A549 treated with GW870086 at 1 μM for 4 hours (cell line): ENCODE results near the gene HOXC10. TPM values are rescaled to one million over a fixed set of nuclear protein-coding genes. Genes with fewer than 3 reads are reported as not detected.

Experiments used
- total RNA-seq: library from RNA; stranded (reverse); fragments of 200-300 nt; extraction: Qiagen RNA extraction; gene quantifications from 5 replicates; pipeline ENCODE4 v1.2.3, GENCODE V29; 2022; ENCODE audit warnings: low read depth

HOXC10 gene
- total RNA-seq = 2.1 to 4.3 TPM (median 2.5 TPM) in 5 replicates

DNA sequence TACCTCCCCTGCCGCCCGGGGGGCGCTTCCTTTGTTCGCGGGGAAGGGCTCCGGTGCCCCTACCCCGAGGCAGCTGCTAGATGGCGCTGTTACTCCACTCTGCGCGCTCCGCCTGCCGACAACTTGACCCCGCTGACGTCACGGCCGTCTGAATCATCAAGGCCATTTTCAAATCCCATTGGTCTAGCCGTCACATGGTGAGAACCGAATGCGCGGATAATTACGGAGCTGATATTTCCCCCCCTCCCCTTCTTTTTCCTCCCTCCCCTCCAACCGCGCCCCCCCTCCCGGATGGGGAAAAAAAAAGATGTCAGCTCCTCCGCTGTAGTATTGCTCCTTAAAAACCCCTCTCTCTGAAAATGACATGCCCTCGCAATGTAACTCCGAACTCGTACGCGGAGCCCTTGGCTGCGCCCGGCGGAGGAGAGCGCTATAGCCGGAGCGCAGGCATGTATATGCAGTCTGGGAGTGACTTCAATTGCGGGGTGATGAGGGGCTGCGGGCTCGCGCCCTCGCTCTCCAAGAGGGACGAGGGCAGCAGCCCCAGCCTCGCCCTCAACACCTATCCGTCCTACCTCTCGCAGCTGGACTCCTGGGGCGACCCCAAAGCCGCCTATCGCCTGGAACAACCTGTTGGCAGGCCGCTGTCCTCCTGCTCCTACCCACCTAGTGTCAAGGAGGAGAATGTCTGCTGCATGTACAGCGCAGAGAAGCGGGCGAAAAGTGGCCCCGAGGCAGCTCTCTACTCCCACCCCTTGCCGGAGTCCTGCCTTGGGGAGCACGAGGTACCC lies at the start of gene HOXC10:
Gene HOXC10 (plus strand): TSS at position 246 of the 791 bp plus-strand sequence. CDS start 114 bp downstream, at position 360.

DNA sequence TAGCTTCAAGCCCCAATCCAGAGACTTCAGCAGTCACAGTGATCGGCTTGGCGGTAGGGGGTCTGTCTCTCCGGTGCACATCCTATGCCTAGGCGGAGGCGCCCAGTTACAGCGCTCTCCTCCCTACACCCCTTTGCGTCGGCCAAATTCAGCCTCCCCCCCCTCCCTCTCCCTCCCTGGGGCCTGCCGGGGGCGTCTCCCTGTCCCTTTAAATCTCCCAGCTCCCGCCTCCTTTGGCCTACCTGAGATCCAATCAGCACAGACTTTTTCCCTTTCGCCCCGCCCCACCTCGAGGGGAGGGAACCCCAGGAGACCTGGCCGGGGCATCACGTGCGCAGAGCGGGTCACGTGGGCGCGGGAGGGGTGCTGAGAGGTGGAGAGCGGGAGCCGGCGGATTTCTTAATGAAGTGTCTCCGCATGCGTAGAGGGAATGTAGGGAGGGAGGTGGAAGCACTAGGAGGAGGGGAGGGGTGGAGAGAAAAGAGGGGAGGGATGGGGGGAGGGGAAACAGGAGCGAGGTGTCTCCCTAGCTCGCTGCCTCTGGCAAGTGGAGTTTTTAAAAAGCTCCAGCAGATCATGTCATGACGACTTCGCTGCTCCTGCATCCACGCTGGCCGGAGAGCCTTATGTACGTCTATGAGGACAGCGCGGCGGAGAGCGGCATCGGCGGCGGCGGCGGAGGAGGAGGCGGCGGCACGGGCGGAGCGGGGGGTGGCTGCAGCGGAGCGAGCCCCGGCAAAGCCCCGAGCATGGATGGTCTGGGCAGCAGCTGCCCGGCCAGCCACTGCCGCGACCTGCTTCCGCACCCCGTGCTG lies 46.4 kb upstream of the HOXC10 start, which contains the start of gene HOXC13:
Gene HOXC13 (plus strand): TSS at position 506 of the 815 bp plus-strand sequence. CDS start 76 bp downstream, at position 582.

GRCh38 chr12:53954694-53955035 lies 30.3 kb upstream of the HOXC10 start, which contains the start of gene HOXC12:
HOXC12 (plus strand) TSS chr12:53954903; CDS start chr12:53954930, 27 bp downstream.

DNA sequence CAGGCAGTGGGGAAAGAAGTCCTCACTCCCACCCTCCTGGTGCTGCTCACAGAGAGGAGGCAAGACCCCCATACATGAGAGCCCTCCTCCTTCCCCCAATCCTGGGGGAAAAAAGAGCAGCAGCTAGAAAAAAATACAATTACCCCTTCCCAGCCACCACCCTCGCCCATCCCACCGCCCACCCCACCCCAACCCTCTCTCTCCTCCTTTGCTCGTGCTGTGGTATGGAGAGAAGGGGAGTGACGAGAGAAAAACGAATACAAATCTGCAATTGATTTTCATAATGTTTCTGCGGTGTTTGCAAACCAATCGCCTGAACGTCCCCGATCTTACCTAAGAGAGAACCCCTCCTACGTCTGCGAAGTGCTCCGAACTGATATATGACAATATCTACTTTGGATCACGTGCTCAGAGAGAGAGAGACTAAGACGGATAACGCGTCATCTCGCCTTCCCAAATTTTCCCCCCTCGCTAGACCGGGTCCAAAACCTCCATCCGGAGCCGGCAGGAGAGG lies 12.2 kb upstream of the HOXC10 start, which contains the start of gene HOXC11:
Gene HOXC11 (plus strand): TSS at position 405 of the 514 bp plus-strand sequence. CDS start 116 bp downstream, outside the sequence.

GRCh38 chr12:53974084-53975063 lies 10.6 kb upstream of the HOXC10 start, which contains the start of gene HOTAIR:
HOTAIR (minus strand) TSS chr12:53974954.

DNA sequence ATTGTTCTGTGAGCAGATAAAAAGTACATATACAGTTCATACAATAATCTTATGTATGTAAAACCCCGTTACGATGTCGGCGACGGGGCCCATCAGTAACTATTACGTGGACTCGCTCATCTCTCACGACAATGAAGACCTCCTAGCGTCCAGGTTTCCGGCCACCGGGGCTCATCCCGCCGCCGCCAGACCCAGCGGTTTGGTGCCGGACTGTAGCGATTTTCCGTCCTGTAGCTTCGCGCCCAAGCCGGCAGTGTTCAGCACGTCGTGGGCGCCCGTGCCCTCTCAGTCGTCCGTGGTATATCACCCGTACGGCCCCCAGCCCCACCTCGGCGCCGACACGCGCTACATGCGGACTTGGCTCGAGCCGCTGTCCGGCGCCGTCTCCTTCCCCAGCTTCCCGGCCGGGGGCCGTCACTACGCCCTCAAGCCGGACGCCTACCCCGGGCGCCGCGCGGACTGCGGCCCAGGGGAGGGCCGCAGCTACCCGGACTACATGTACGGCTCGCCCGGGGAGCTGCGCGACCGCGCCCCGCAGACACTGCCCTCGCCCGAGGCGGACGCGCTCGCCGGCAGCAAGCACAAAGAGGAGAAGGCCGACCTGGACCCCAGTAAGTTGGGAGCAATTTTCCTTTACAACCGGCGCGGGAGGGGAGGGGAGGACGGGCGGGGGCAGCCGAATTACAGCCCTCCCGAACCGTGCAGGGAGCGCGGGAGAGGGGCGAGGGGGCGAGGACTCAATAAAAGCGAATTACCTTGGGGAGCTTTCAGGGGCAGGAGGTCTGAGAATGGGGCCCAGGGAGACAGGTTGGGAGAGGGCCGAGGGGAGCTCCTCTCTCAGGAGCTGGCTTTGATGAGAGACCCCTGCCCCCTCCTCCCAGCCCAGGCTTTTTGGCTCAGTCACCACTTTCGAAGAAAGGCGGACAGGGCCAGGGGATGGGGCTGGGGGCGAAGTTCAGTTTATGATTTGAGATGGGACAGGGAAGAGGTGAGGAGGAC lies 15.5 kb downstream of the HOXC10 start, which contains the start of gene HOXC9:
Gene HOXC9 (plus strand): TSS at position 46 of the 999 bp plus-strand sequence. CDS start 28 bp downstream, at position 74.

GRCh38 chr12:54028314-54029201 lies 43.6 kb downstream of the HOXC10 start, which contains the start of gene HOXC6:
HOXC6 (plus strand) TSS chr12:54028440; CDS start chr12:54028522, 82 bp downstream.

DNA sequence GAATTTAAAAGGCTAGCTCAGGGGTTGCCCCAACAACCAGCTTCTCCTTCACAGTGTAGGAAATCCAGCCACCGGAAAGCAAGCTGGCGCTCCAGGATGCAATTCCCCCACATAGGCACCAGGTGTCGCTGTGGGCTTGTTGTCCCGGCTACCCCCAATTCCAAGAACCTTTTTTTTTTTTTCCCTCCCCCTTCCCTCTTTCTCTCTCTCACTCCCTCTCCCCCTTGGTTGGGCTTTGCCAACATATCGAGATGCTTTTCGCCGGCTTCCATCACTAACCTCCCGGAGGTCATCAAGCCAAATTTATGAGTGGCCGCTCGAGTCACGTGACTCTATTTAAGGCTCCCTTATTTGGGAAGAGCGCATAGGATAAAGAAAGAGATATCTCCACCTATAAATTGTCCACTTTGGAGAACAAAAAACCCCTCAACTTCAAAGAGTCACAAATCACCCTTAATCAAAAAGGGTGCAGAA lies 47.7 kb downstream of the HOXC10 start, which contains the start of gene HOXC5:
Gene HOXC5 (plus strand): TSS at position 424 of the 474 bp plus-strand sequence. CDS start 73 bp downstream, outside the sequence.

Other genes with a start within 250 kb of the HOXC10 start
- gene CISTR, start 233.2 kb upstream of the HOXC10 start, total RNA-seq = not detected in 5 replicates
- gene HOXC13, start 46.3 kb upstream of the HOXC10 start, total RNA-seq = 14.2 to 23.5 TPM (median 16.9 TPM) in 5 replicates
- gene HOXC12, start 30.2 kb upstream of the HOXC10 start, total RNA-seq = not detected in 5 replicates
- gene HOXC11, start 12.0 kb upstream of the HOXC10 start, total RNA-seq = 0.52 to 0.74 TPM (median 0.58 TPM) in 5 replicates
- gene HOTAIR, start 10.2 kb upstream of the HOXC10 start, total RNA-seq = 0.10 to 0.40 TPM (median 0.23 TPM) in 5 replicates
- gene HOXC9, start 15.0 kb downstream of the HOXC10 start, total RNA-seq = 9.4 to 15.9 TPM (median 11.8 TPM) in 5 replicates
- 4.4 to 5.3 TPM (median 4.5 TPM) in 5 replicates for gene HOXC8, start 23.8 kb downstream of the HOXC10 start, total RNA-seq
- 3.7 to 4.8 TPM (median 4.4 TPM) in 5 replicates for gene HOXC6, start 43.3 kb downstream of the HOXC10 start, total RNA-seq
- 0.38 to 1.3 TPM (median 0.61 TPM) in 5 replicates for gene HOXC5, start 47.9 kb downstream of the HOXC10 start, total RNA-seq
- gene HOXC4, start 68.7 kb downstream of the HOXC10 start, total RNA-seq = 1.9 to 3.5 TPM (median 3.5 TPM) in 5 replicates
- 25.0 to 34.6 TPM (median 30.1 TPM) in 5 replicates for gene SMUG1, start 203.8 kb downstream of the HOXC10 start, total RNA-seq